EH (cell line): ENCODE measurements around the gene TICAM2.
"Not testable (repeated sequence)": the region's sequence is repeated elsewhere in the genome, so short reads cannot be mapped to it uniquely, and the experiment has no call there.

Source experiments
- DNase-seq: peaks from one replicate; pipeline ENCODE4 v3.0.0-alpha.2; 2015; ENCODE audit warnings: low read depth

TICAM2 gene

GRCh38 chr5:115601701-115602590, at the start of gene TICAM2:
Gene TICAM2, minus strand, starts transcription at chr5:115602479. Its CDS starts 21,223 bp downstream, at chr5:115581256.
- DNase-seq = peak; percentile 88

- DNase-seq = peak; percentile 53
These were observed 47.3 kb upstream of the TICAM2 start for GRCh38 chr5:115649541-115649940.

- no peak for DNase-seq
These were observed 45.8 kb upstream of the TICAM2 start for GRCh38 chr5:115648056-115648455.

- DNase-seq = not testable (repeated sequence)
These were observed 43.1 kb upstream of the TICAM2 start for GRCh38 chr5:115645386-115645785.

- no peak for DNase-seq
These were observed 41.8 kb upstream of the TICAM2 start for GRCh38 chr5:115644046-115644445.

GRCh38 chr5:115641948-115642347, 39.7 kb upstream of the TICAM2 start:
- DNase-seq = peak; percentile 45

GRCh38 chr5:115640274-115640673, 38.0 kb upstream of the TICAM2 start:
- no peak for DNase-seq

- DNase-seq = no peak
These were observed 37.1 kb upstream of the TICAM2 start for GRCh38 chr5:115639377-115639776.

GRCh38 chr5:115637507-115637906, 35.2 kb upstream of the TICAM2 start:
- DNase-seq = no peak

- no peak for DNase-seq
These were observed 33.7 kb upstream of the TICAM2 start for GRCh38 chr5:115636008-115636407.

- peak; percentile 83 for DNase-seq
These were observed 32.3 kb upstream of the TICAM2 start for GRCh38 chr5:115634343-115635132.

GRCh38 chr5:115629903-115630302, 27.6 kb upstream of the TICAM2 start:
- DNase-seq = no peak

GRCh38 chr5:115627295-115627865, 25.1 kb upstream of the TICAM2 start:
- no peak for DNase-seq

GRCh38 chr5:115626445-115626823, 24.2 kb upstream of the TICAM2 start:
- DNase-seq = no peak

GRCh38 chr5:115625579-115626444, 23.5 kb upstream of the TICAM2 start, which contains the start of gene TMED7:
Gene TMED7, minus strand, starts transcription at chr5:115626036. Its CDS starts 244 bp downstream, at chr5:115625792.
- DNase-seq = peak; percentile 99

- no peak for DNase-seq
These were observed 22.7 kb upstream of the TICAM2 start for GRCh38 chr5:115624994-115625393.

- no peak for DNase-seq
These were observed 21.4 kb upstream of the TICAM2 start for GRCh38 chr5:115623658-115624057.

- DNase-seq = no peak
These were observed 19.2 kb upstream of the TICAM2 start for GRCh38 chr5:115621365-115621900.

GRCh38 chr5:115616892-115617291, 14.6 kb upstream of the TICAM2 start:
- DNase-seq = no peak

- no peak for DNase-seq
These were observed 14.2 kb upstream of the TICAM2 start for GRCh38 chr5:115616472-115616871.

GRCh38 chr5:115611873-115612272, 9.6 kb upstream of the TICAM2 start:
- DNase-seq = no peak
